Measurements from ENCODE around the gene TRPM3.

DNA sequence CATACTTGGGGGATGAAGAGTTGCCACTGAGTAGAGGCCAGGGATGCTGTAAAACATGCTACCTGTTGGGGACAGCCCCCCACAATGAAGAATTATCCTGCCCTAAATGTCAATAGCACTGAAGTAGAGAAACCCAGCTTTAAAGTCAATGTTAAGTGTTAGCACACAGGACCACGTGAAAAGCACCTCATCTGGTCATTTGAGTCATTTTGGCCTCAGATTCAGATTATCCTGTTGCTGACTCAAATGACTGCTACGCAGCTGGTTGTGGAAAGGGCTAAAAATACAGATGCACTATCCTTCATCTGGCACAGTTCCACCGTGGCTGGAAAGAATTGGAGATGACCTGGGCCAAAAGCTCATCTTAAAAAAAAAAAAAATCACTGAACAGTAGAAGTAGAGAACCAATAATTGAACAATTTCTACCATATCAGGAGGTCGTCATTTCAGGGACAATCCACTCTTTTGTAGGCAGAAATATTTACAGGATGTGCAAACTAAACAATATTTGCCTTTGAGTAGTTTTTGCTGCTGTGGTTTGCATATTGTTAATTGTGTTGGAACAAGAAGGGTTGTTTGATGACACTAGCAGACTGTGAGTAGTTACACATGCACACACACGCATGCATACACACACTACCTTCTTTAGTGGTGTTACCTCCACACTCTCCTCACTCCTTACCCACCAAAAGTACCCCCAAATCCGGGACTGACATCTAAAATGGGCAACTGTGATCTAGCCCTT is 511.7 kb downstream of the TRPM3 start:
- TF ChIP-seq, protein P1, sequence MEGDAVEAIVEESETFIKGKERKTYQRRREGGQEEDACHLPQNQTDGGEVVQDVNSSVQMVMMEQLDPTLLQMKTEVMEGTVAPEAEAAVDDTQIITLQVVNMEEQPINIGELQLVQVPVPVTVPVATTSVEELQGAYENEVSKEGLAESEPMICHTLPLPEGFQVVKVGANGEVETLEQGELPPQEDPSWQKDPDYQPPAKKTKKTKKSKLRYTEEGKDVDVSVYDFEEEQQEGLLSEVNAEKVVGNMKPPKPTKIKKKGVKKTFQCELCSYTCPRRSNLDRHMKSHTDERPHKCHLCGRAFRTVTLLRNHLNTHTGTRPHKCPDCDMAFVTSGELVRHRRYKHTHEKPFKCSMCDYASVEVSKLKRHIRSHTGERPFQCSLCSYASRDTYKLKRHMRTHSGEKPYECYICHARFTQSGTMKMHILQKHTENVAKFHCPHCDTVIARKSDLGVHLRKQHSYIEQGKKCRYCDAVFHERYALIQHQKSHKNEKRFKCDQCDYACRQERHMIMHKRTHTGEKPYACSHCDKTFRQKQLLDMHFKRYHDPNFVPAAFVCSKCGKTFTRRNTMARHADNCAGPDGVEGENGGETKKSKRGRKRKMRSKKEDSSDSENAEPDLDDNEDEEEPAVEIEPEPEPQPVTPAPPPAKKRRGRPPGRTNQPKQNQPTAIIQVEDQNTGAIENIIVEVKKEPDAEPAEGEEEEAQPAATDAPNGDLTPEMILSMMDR (IDR thresholded peaks at IDR 0.05), result no peak
- TF ChIP-seq ESRRA (IDR thresholded peaks at IDR 0.05; ENCODE audit: borderline replicate concordance, low read length), result no peak
- no peak for TF ChIP-seq MYC (IDR thresholded peaks at IDR 0.05; ENCODE audit: borderline replicate concordance, low read length)

All from A549 (cell line).